ENCODE results near the gene RFTN1. TPM values are rescaled to one million over a fixed set of nuclear protein-coding genes. Genes with fewer than 3 reads are reported as not detected.

Gene RFTN1
- total RNA-seq, 1 experiment from 2014 or later, result 2.2 TPM

DNA sequence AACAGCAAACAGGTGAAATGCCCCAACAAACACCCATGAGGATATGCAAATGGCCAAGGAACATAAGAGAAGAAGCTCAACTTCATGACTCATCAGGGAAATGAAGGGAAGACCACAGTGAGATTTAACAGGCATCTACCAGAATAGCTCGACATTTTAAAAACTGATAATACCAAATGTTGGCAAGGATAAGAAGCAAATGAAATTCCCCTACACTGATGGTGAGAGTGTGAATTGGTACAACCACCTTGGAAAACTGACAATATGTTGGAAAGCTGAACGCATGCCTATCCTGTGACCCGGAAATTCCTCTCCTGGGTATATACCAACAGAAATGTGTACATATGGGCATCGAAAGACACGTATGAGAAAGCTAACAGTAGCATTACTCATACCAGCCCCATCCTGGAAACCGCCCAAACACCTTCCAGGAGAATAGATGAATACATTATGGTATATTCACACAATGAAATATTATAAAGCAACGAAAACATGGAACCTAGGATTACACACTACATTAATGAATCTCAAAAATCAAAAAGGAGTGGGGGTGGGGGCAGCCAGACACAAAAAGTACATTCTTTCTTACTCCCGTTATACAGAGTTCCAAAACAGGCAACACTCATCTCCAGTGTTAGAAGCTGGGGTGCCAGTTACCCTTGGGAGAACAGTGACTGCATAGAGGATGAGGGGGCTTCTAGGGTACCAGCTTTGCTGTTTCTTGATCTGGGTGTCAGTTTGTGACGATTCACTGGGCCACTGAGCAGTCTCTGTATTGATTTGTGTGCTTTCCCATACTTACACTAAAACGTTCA lies 16.9 kb downstream of the RFTN1 start:
- peaks cover 0 to 5% of the 10 kb centered on the region in 2 experiments; a peak in 3 of 5 replicates for H3K9me3 Mint-ChIP-seq
- Histone ChIP-seq H2AFZ (ENCODE audit: low read length) (no peak overlapping the region), H3K4me2 (ENCODE audit: insufficient read depth, insufficient read length, low read length) (no peak overlapping the region), H3K18ac (ENCODE audit: insufficient read length, low read depth, low read length) (no peak overlapping the region), H3K23me2 (ENCODE audit: insufficient read length, low read depth, low read length, poor library complexity, severe bottlenecking) (no peaks in the 10 kb centered on the region), H3K14ac (ENCODE audit: insufficient read depth, low read length) (no peak overlapping the region), H3K9me3 (ENCODE audit: control insufficient read depth, low read depth, low read length) (no peaks in the 10 kb centered on the region), H3K79me1 (ENCODE audit: insufficient read depth, low read depth, low read length, poor library complexity, severe bottlenecking) (no peaks in the 10 kb centered on the region), H4K20me1 (ENCODE audit: control insufficient read depth, insufficient read depth, insufficient read length) (no peaks in the 10 kb centered on the region), H3K27ac (ENCODE audit: insufficient read length, low read depth, low read length) (no peak overlapping the region), H3K9ac (ENCODE audit: extremely low read depth, insufficient read length, low read length) (no peak overlapping the region), H2BK20ac (ENCODE audit: low read depth, low read length, poor library complexity, severe bottlenecking) (no peak overlapping the region), H3K27me3 (ENCODE audit: insufficient read depth, low read length) (no peaks in the 10 kb centered on the region), H2AK5ac (ENCODE audit: insufficient read length, low read length) (no peak overlapping the region), H4K8ac (replicated peaks; ENCODE audit: insufficient read length, low read depth, low read length) (no peak overlapping the region), H3K23ac (ENCODE audit: insufficient read length, low read depth, low read length) (no peak overlapping the region), H2BK120ac (ENCODE audit: low read depth, low read length, poor library complexity, severe bottlenecking) (no peak overlapping the region), H2BK5ac (ENCODE audit: insufficient read length, low read length) (no peak overlapping the region), H2BK12ac (ENCODE audit: insufficient read length, low read depth, low read length) (no peak overlapping the region), H2BK15ac (ENCODE audit: low read depth, low read length) (no peak overlapping the region), H3K56ac (ENCODE audit: insufficient read length, low read depth, low read length) (no peak overlapping the region), H4K91ac (ENCODE audit: insufficient read length, low read depth, low read length) (no peak overlapping the region), H3T11ph (ENCODE audit: low read length) (no peak overlapping the region), H3K4ac (ENCODE audit: low read depth, low read length) (no peak overlapping the region), H3K79me2 (ENCODE audit: insufficient read depth, low read length) (no peaks in the 10 kb centered on the region), H3K4me1 (ENCODE audit: insufficient read depth, low read length) (peaks cover 8% of the 10 kb centered on the region; the same call in 1 of the 2 replicates), H4K5ac (ENCODE audit: insufficient read length, low read depth, low read length) (no peak overlapping the region)
- TF ChIP-seq, protein P1, sequence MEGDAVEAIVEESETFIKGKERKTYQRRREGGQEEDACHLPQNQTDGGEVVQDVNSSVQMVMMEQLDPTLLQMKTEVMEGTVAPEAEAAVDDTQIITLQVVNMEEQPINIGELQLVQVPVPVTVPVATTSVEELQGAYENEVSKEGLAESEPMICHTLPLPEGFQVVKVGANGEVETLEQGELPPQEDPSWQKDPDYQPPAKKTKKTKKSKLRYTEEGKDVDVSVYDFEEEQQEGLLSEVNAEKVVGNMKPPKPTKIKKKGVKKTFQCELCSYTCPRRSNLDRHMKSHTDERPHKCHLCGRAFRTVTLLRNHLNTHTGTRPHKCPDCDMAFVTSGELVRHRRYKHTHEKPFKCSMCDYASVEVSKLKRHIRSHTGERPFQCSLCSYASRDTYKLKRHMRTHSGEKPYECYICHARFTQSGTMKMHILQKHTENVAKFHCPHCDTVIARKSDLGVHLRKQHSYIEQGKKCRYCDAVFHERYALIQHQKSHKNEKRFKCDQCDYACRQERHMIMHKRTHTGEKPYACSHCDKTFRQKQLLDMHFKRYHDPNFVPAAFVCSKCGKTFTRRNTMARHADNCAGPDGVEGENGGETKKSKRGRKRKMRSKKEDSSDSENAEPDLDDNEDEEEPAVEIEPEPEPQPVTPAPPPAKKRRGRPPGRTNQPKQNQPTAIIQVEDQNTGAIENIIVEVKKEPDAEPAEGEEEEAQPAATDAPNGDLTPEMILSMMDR (conservative IDR thresholded peaks at IDR 0.05), result no peak
- H3K4me3 Mint-ChIP-seq, result no peak overlapping the region
- H3K27ac Mint-ChIP-seq, result no peak overlapping the region
- H3K36me3 Mint-ChIP-seq (ENCODE audit: insufficient read depth in 1 of 3, low read depth in 3 of 3), result peaks cover 0 to 2% (median 0%) of the 10 kb centered on the region in 3 experiments; a peak in 2 of 7 replicates
- peaks cover under 1% of the 10 kb centered on the region; the same call in 1 of the 2 replicates for H3K27me3 Mint-ChIP-seq (ENCODE audit: low read depth)
- H3K4me1 Mint-ChIP-seq, result peaks cover 16 to 25% of the 10 kb centered on the region in 2 experiments
- DNase-seq, result no peak
- no CpG with 5 or more reads among the region's 10 CpGs for WGBS (ENCODE audit: extremely low coverage, insufficient read length, low lambda C conversion rate)
